GM12874 (cell line): ENCODE results near the gene FAAP100.

Source experiments
- CTCF ChIP-seq: IDR thresholded peaks from 2 replicates; pipeline ENCODE4 v1.5.1; 2011; ENCODE audit warnings: low read depth, mild to moderate bottlenecking, control low read depth, low read length, moderate library complexity; ENCODE audit not compliant: insufficient read depth

The FAAP100 gene

GRCh38 chr17:81574643-81574956 is 22.4 kb upstream of the FAAP100 start:
- TF ChIP-seq CTCF, result no peak

- no peak for TF ChIP-seq CTCF
Observed at GRCh38 chr17:81573794-81574642, 21.9 kb upstream of the FAAP100 start.

- TF ChIP-seq CTCF, result no peak
Observed at GRCh38 chr17:81572563-81573168, 20.5 kb upstream of the FAAP100 start.

- TF ChIP-seq CTCF, result no peak
Observed at GRCh38 chr17:81570964-81571363, 18.8 kb upstream of the FAAP100 start.

- TF ChIP-seq CTCF, result no peak
Observed at GRCh38 chr17:81569986-81570514, 17.9 kb upstream of the FAAP100 start.

GRCh38 chr17:81568416-81568815 is 16.3 kb upstream of the FAAP100 start:
- TF ChIP-seq CTCF, result no peak

GRCh38 chr17:81567191-81567590 is 15.0 kb upstream of the FAAP100 start:
- no peak for TF ChIP-seq CTCF
